Motor neuron (in vitro differentiated cells): ENCODE measurements around the gene UBASH3A. TPM values are rescaled to one million over a fixed set of nuclear protein-coding genes. Genes with fewer than 3 reads are reported as not detected.

ENCODE experiments used
- ATAC-seq, 8 experiments: fragments of 200-7000 bp; cut with Tn5 transposase; replicated peaks in 6 of 8; 2 replicates each; pipeline ENCODE4 v1.8.0; 2021; ENCODE audit warnings: mild to moderate bottlenecking in 8 of 8, moderate library complexity in 8 of 8
- H3K27ac ChIP-seq, 2 donors: fragments of 250-450 bp; sonication (Bioruptor Pico); 2 replicates each; pipeline ENCODE4 v1.9.0; 2021; ENCODE audit warnings: antibody characterized with exemption in 2 of 2, mild to moderate bottlenecking in 2 of 2, moderate library complexity in 1 of 2
- H3K4me1 ChIP-seq, 2 donors: fragments of 250-450 bp; sonication (Bioruptor Pico); replicated peaks in 1 of 2; 2 replicates each; pipeline ENCODE4 v1.6.1; 2021; ENCODE audit warnings: antibody characterized with exemption in 2 of 2, mild to moderate bottlenecking in 2 of 2, moderate library complexity in 1 of 2
- H3K4me3 ChIP-seq, 5 donors: fragments of 250-450 bp; sonication (Bioruptor Pico); 2 replicates each; pipeline ENCODE4 v1.9.0; 2021; ENCODE audit warnings: antibody characterized with exemption in 5 of 5, mild to moderate bottlenecking in 5 of 5, moderate library complexity in 4 of 5
- WGBS, 10 experiments: fragments of 450-650 bp; shearing (Covaris generic); methylation state at CpG; one replicate each; pipeline ENCODE4 v1.0.0; 2022; 5-methylcytosine and 5-hydroxymethylcytosine counted together
- in situ Hi-C, 9 experiments: fragments of 400-800 bp; cut with MboI; loops; one replicate each; pipeline ENCODE4 v1.15.0; 2021; ENCODE audit warnings: low sequenced_read_pairs in 9 of 9, low pct_unique_long_range_greater_than_20kb in 2 of 9; ENCODE audit not compliant: unreplicated experiment in 9 of 9
- total RNA-seq, 8 experiments: library from RNA; unstranded; fragments of 300-600 nt; gene quantifications; 2 replicates each; pipeline versions ENCODE4 v1.2.3 to v1.2.4, GENCODE V29; 2022

UBASH3A gene
- total RNA-seq, 8 experiments from 2014 or later, result 0.25 to 0.66 (median 0.28) TPM; not detected in 5

DNA sequence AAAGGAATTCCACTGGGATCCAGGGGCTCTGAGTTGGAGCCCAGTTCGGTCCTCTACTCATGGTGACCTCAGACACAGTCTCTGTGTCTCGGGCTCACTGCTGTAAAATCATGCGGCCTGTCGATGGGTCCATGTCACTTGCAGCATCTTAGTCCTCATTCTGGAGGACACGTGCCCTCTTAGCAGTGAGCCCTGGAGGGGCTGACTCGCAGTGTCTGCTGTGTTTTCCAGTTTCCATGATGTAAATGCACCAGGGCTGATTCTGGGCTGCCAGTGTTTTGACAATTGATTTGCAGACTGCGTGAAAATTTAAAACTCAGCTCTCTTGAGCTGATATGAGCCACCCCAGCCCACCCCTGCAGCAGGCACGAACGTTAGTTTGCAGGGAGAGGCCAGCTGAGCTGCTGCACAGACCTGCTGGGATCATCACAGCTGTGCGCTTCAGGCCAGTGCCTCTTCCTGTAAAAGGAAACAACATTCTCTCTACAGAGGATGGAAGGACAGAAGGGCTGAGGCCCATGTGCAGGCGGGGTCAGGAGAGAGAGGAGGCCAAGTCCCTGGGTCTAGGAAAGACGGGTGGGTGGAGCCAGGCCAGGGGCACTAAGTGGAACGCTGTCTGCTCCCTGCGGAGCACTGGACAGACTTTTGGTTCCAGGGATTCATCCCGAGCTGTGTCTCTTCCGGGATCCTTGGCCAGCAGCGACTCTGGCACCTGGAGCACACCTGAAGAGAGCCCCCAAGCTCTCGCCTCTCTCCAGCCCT lies 49.7 kb downstream of the UBASH3A start:
- Histone ChIP-seq H3K4me3 (no peak overlapping the region), H3K27ac (peak overlapping the region in 1 of 2 donors; percentile 64), H3K4me1 (peaks cover 18 to 30% of the 10 kb centered on the region in 2 donors)
- peak in 6 of 8 experiments; percentile 54 to 72 (median 66) for ATAC-seq
- 17 to 81% (median 32%) methylated on average over 2 to 8 of the region's 18 CpGs; no CpG with 5 or more reads in 3 of the 10 experiments for WGBS, 10 experiments
- in situ Hi-C loops, result loop anchor here in 1 of 9 experiments (25.0 kb wide), 1 partner anchor 91 kb away; the partner anchor contains the start of genes TFF1 and TFF2

DNA sequence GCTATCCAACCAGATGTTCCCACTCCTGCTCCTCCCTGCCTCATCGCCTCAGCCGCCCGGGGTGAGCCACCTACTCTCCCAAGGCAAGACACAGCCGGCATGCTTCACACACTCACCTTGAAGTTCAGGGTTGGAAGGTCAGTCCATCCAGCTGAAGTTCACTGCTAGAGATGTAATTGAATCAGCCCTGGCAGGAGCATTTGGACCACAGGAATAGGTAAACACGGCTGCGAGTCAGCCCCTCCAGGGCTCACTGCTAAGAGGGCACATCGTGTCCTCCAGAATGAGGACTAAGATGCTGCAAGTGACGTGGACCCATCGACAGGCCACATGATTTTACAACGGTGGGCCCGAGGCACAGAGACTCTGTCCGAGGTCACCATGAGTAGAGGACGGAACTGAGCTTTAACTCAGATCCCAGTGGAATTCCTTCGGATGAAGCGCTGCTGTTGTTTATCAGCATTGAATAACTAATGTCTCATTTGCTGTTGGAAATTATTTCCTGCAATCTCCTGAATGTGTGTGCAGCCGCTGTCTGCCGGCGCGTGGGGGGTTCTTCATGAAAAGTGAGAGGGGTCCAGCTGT lies 50.4 kb downstream of the UBASH3A start:
- Histone ChIP-seq H3K4me3 (no peak overlapping the region), H3K27ac (peak overlapping the region in 1 of 2 donors; percentile 64), H3K4me1 (peaks cover 18 to 30% of the 10 kb centered on the region in 2 donors)
- 40 to 100% (median 92%) methylated on average over 3 to 15 of the region's 19 CpGs; no CpG with 5 or more reads in 3 of the 10 experiments for WGBS, 10 experiments
- in situ Hi-C loops, result loop anchor here in 1 of 9 experiments (25.0 kb wide), 1 partner anchor 92 kb away; the partner anchor contains the start of genes TFF1 and TFF2
- no peak for ATAC-seq

DNA sequence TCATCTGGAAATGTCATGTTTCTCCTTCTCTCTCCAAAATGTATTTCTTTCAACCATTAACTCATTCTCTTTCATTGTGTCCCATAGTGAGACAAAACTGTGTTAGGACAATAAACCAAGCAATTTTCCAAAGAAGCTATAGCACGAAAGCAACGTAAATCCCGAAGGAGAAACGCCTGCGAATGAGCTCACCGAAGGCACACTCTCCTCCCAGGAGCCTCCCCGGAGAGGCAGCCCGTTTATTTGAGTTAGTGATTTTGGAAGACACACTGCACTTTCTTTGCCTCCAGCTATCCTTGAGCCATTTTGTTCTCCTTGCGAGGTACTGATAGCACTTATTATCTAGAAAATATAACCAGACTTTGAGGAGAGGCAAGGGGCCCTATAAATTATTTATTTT lies 51.1 kb downstream of the UBASH3A start:
- Histone ChIP-seq H3K4me1 (peaks cover 18 to 30% of the 10 kb centered on the region in 2 donors), H3K27ac (no peak overlapping the region), H3K4me3 (no peak overlapping the region)
- in situ Hi-C loops, result loop anchor here in 1 of 9 experiments (25.0 kb wide), 1 partner anchor 92 kb away; the partner anchor contains the start of genes TFF1 and TFF2
- WGBS, 10 experiments, result 20 to 89% (median 80%) methylated on average over 2 to 8 of the region's 9 CpGs; no CpG with 5 or more reads in 2 of the 10 experiments
- no peak for ATAC-seq

- in situ Hi-C loops, result loop anchor here in 1 of 9 experiments (25.0 kb wide), 1 partner anchor 93 kb away; the partner anchor contains the start of genes TFF1 and TFF2
- 50 to 100% (median 82%) methylated on average over 1 to 6 of the region's 9 CpGs; no CpG with 5 or more reads in 2 of the 10 experiments for WGBS, 10 experiments
- Histone ChIP-seq H3K4me1 (peaks cover 18 to 28% of the 10 kb centered on the region in 2 donors), H3K4me3 (no peak overlapping the region), H3K27ac (no peak overlapping the region)
- ATAC-seq, result no peak
Measured at GRCh38 chr21:42455196-42455595, 51.5 kb downstream of the UBASH3A start.

GRCh38 chr21:42455754-42456440 lies 52.2 kb downstream of the UBASH3A start:
- WGBS, 10 experiments, result 35 to 100% (median 78%) methylated on average over 1 to 7 of the region's 10 CpGs; no CpG with 5 or more reads in 1 of the 10 experiments
- H3K4me1 ChIP-seq, result peaks cover 21 to 28% of the 10 kb centered on the region in 2 donors
- in situ Hi-C loops, result loop anchor here in 1 of 9 experiments (25.0 kb wide), 1 partner anchor 94 kb away; the partner anchor contains the start of genes TFF1 and TFF2
- ATAC-seq, result no peak
- no peak overlapping the region for H3K4me3 ChIP-seq
- H3K27ac ChIP-seq, result no peak overlapping the region

GRCh38 chr21:42456457-42456856 lies 52.8 kb downstream of the UBASH3A start:
- in situ Hi-C loops, result loop anchor here in 1 of 9 experiments (25.0 kb wide), 1 partner anchor 94 kb away; the partner anchor contains the start of genes TFF1 and TFF2
- peak overlapping the region in 1 of 2 donors; percentile 25 for H3K27ac ChIP-seq
- 17 to 81% (median 47%) methylated on average over 1 to 3 of the region's 8 CpGs; no CpG with 5 or more reads in 3 of the 10 experiments for WGBS, 10 experiments
- H3K4me1 ChIP-seq, result peaks cover 23 to 28% of the 10 kb centered on the region in 2 donors
- no peak overlapping the region for H3K4me3 ChIP-seq
- peak in 5 of 8 experiments; percentile 57 to 77 (median 69) for ATAC-seq

- in situ Hi-C loops, result loop anchor here in 1 of 9 experiments (25.0 kb wide), 1 partner anchor 97 kb away; the partner anchor contains the start of genes TFF1 and TFF2
- H3K4me1 ChIP-seq, result peaks cover 9 to 10% of the 10 kb centered on the region in 2 donors
- WGBS, 10 experiments, result 11 to 80% (median 44%) methylated on average over 1 of the region's 1 CpG; no CpG with 5 or more reads in 4 of the 10 experiments
- no peak overlapping the region for H3K4me3 ChIP-seq
- H3K27ac ChIP-seq, result no peak overlapping the region
- ATAC-seq, result no peak
Measured at GRCh38 chr21:42459082-42459460, 55.4 kb downstream of the UBASH3A start.

GRCh38 chr21:42459546-42460215 lies 56.0 kb downstream of the UBASH3A start:
- Histone ChIP-seq H3K4me1 (peaks cover 6 to 8% of the 10 kb centered on the region in 2 donors), H3K27ac (no peak overlapping the region), H3K4me3 (no peak overlapping the region)
- 0 to 74% (median 57%) methylated on average over 1 to 10 of the region's 11 CpGs; no CpG with 5 or more reads in 1 of the 10 experiments for WGBS, 10 experiments
- in situ Hi-C loops, result loop anchor here in 1 of 9 experiments (25.0 kb wide), 1 partner anchor 97 kb away; the partner anchor contains the start of genes TFF1 and TFF2
- ATAC-seq, result no peak

- in situ Hi-C loops, result loop anchor here in 1 of 9 experiments (25.0 kb wide), 1 partner anchor 98 kb away; the partner anchor contains the start of genes TFF1 and TFF2
- WGBS, 10 experiments, result 35 to 88% (median 68%) methylated on average over 1 to 9 of the region's 14 CpGs; no CpG with 5 or more reads in 4 of the 10 experiments
- peak in 7 of 8 experiments; percentile 28 to 75 (median 66) for ATAC-seq
- Histone ChIP-seq H3K27ac (no peak overlapping the region), H3K4me1 (peaks cover 2 to 8% of the 10 kb centered on the region in 2 donors), H3K4me3 (no peak overlapping the region)
Measured at GRCh38 chr21:42460391-42461184, 56.9 kb downstream of the UBASH3A start.

DNA sequence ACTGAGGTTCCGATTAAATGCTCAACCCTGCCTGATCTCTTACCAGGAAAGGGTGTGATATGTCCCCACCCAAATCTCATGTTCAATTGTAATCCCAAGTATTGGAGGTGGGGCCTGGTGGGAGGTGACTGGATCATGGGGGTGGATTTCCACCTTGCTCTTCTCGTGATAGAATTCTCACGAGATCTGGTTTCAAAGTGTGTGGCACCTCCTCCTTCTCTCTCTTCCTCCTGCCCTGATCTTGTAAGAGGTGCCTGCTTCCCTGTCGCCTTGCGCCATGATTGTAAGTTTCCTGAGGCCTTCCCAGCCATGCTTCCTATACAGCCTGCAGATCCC lies 57.5 kb downstream of the UBASH3A start:
- Histone ChIP-seq H3K27ac (no peak overlapping the region), H3K4me1 (peaks cover 2 to 8% of the 10 kb centered on the region in 2 donors), H3K4me3 (no peak overlapping the region)
- peak in 1 of 8 experiments; percentile 36 for ATAC-seq
- 0 to 80% (median 59%) methylated on average over 1 to 3 of the region's 5 CpGs; no CpG with 5 or more reads in 6 of the 10 experiments for WGBS, 10 experiments
- in situ Hi-C loops, result loop anchor here in 1 of 9 experiments (25.0 kb wide), 1 partner anchor 99 kb away; the partner anchor contains the start of genes TFF1 and TFF2
